Germinal center (tissue), 1 donor: Measurements from ENCODE around the gene OR2AJ1.

ENCODE experiments used
- DNase-seq: peaks from one replicate; pipeline ENCODE4 v3.0.0; 2012; ENCODE audit warnings: mixed read lengths, low spot score

Gene OR2AJ1

GRCh38 chr1:247924868-247925267 lies at the start of gene OR2AJ1:
OR2AJ1 (plus strand) TSS chr1:247924889; CDS start chr1:247933769, 8,880 bp downstream.
- no peak for DNase-seq

- no peak for DNase-seq
Measured at GRCh38 chr1:247883346-247883745, 41.3 kb upstream of the OR2AJ1 start.

- no peak for DNase-seq
Measured at GRCh38 chr1:247884797-247885413, 39.8 kb upstream of the OR2AJ1 start.

GRCh38 chr1:247895163-247895637 lies 29.5 kb upstream of the OR2AJ1 start, which contains the start of gene OR2W3:
OR2W3 (plus strand) TSS chr1:247895587; CDS start chr1:247895587, 0 bp downstream.
- DNase-seq: no peak

GRCh38 chr1:247895976-247896375 lies 28.7 kb upstream of the OR2AJ1 start:
- no peak for DNase-seq

GRCh38 chr1:247904122-247904521 lies 20.6 kb upstream of the OR2AJ1 start:
- DNase-seq: no peak

- no peak for DNase-seq
Measured at GRCh38 chr1:247905181-247905580, 19.5 kb upstream of the OR2AJ1 start.

- no peak for DNase-seq
Measured at GRCh38 chr1:247905910-247906503, 18.7 kb upstream of the OR2AJ1 start.

GRCh38 chr1:247906504-247907047 lies 18.1 kb upstream of the OR2AJ1 start:
- DNase-seq: no peak

GRCh38 chr1:247908766-247909165 lies 15.9 kb upstream of the OR2AJ1 start:
- DNase-seq: no peak

- DNase-seq: no peak
Measured at GRCh38 chr1:247913786-247914185, 10.9 kb upstream of the OR2AJ1 start.

- no peak for DNase-seq
Measured at GRCh38 chr1:247914941-247915662, 9.6 kb upstream of the OR2AJ1 start.

- no peak for DNase-seq
Measured at GRCh38 chr1:247919952-247920351, 4.7 kb upstream of the OR2AJ1 start, which contains the start of gene OR2T8. OR2T8 (plus strand) TSS chr1:247920252; CDS start chr1:247921018, 766 bp downstream.

- no peak for DNase-seq
Measured at GRCh38 chr1:247923941-247924340, 748 bp upstream of the OR2AJ1 start.

GRCh38 chr1:247933989-247934388 lies 9.3 kb downstream of the OR2AJ1 start:
- DNase-seq: no peak

GRCh38 chr1:247935781-247936180 lies 11.1 kb downstream of the OR2AJ1 start:
- DNase-seq: no peak

GRCh38 chr1:247936415-247936814 lies 11.7 kb downstream of the OR2AJ1 start:
- DNase-seq: no peak

GRCh38 chr1:247936965-247937734 lies 12.5 kb downstream of the OR2AJ1 start:
- peak; percentile 83 for DNase-seq

- DNase-seq: no peak
Measured at GRCh38 chr1:247942624-247943023, 17.9 kb downstream of the OR2AJ1 start.

- no peak for DNase-seq
Measured at GRCh38 chr1:247948558-247948957, 23.9 kb downstream of the OR2AJ1 start, which contains the start of gene OR2L8. OR2L8 (plus strand) TSS chr1:247948858; CDS start chr1:247948858, 0 bp downstream.

- DNase-seq: no peak
Measured at GRCh38 chr1:247953408-247953807, 28.7 kb downstream of the OR2AJ1 start.

GRCh38 chr1:247961791-247962190 lies 37.1 kb downstream of the OR2AJ1 start:
- no peak for DNase-seq
